HEK293 (cell line): ENCODE data around the gene COQ10A.

Experiments
- BCL11A ChIP-seq: fragments of 450-650 bp; formaldehyde crosslinking; IDR thresholded peaks from 2 replicates; pipeline ENCODE4 v1.5.1; 2016; ENCODE audit warnings: low read depth, missing biosample characterization, missing genetic modification characterization
- GLIS2 ChIP-seq: fragments of 450-650 bp; formaldehyde crosslinking; IDR thresholded peaks from 2 replicates; pipeline ENCODE4 v1.5.1; 2016; ENCODE audit warnings: missing biosample characterization, missing genetic modification characterization
- IKZF3 ChIP-seq: fragments of 450-650 bp; IDR thresholded peaks from 2 replicates; pipeline ENCODE4 v1.5.0; 2018; ENCODE audit warnings: missing biosample characterization, mild to moderate bottlenecking, missing genetic modification characterization, moderate library complexity
- KLF16 ChIP-seq: fragments of 450-650 bp; formaldehyde crosslinking; IDR thresholded peaks from 2 replicates; pipeline ENCODE4 v1.5.1; 2017; ENCODE audit warnings: missing biosample characterization, missing genetic modification characterization
- MZF1 ChIP-seq: fragments of 450-650 bp; formaldehyde crosslinking; IDR thresholded peaks from 2 replicates; pipeline ENCODE4 v1.5.1; 2017; ENCODE audit warnings: missing biosample characterization, missing genetic modification characterization, borderline replicate concordance
- PATZ1 ChIP-seq: fragments of 450-650 bp; formaldehyde crosslinking; IDR thresholded peaks from 2 replicates; pipeline ENCODE4 v1.5.1; 2016; ENCODE audit warnings: missing biosample characterization, missing genetic modification characterization
- PRDM10 ChIP-seq: fragments of 450-650 bp; formaldehyde crosslinking; IDR thresholded peaks from 2 replicates; pipeline ENCODE4 v1.5.1; 2016; ENCODE audit warnings: missing biosample characterization, missing genetic modification characterization
- SP2 ChIP-seq: fragments of 450-650 bp; formaldehyde crosslinking; IDR thresholded peaks from 2 replicates; pipeline ENCODE4 v1.5.1; 2016; ENCODE audit warnings: missing biosample characterization, missing genetic modification characterization
- TCF7L2 ChIP-seq: IDR thresholded peaks from 2 replicates; pipeline ENCODE4 v1.6.1; 2011; ENCODE audit warnings: low read depth, mild to moderate bottlenecking, inconsistent platforms, low read length, moderate library complexity, borderline replicate concordance
- TSHZ1 ChIP-seq: fragments of 450-650 bp; formaldehyde crosslinking; IDR thresholded peaks from 2 replicates; pipeline ENCODE4 v1.5.1; 2016; ENCODE audit warnings: missing biosample characterization, missing genetic modification characterization, borderline replicate concordance
- ZBTB17 ChIP-seq: fragments of 450-650 bp; formaldehyde crosslinking; IDR thresholded peaks from 2 replicates; pipeline ENCODE4 v1.5.1; 2016; ENCODE audit warnings: missing biosample characterization, missing genetic modification characterization
- ZEB2 ChIP-seq: fragments of 450-650 bp; formaldehyde crosslinking; IDR thresholded peaks from 2 replicates; pipeline ENCODE4 v1.5.1; 2016; ENCODE audit warnings: missing biosample characterization, missing genetic modification characterization
- ZNF112 ChIP-seq: fragments of 450-650 bp; formaldehyde crosslinking; IDR thresholded peaks from 2 replicates; pipeline ENCODE4 v1.5.0; 2017; ENCODE audit warnings: missing biosample characterization, missing genetic modification characterization
- ZNF132 ChIP-seq: fragments of 450-650 bp; formaldehyde crosslinking; IDR thresholded peaks from 2 replicates; pipeline ENCODE4 v1.5.1; 2017; ENCODE audit warnings: missing biosample characterization, missing genetic modification characterization, borderline replicate concordance
- ZNF202 ChIP-seq: fragments of 450-650 bp; formaldehyde crosslinking; IDR thresholded peaks from 2 replicates; pipeline ENCODE4 v1.5.1; 2016; ENCODE audit warnings: missing biosample characterization, missing genetic modification characterization, borderline replicate concordance
- ZNF280D ChIP-seq: fragments of 450-650 bp; formaldehyde crosslinking; IDR thresholded peaks from 2 replicates; pipeline ENCODE4 v1.5.1; 2016; ENCODE audit warnings: missing biosample characterization, missing genetic modification characterization
- ZNF433 ChIP-seq: fragments of 450-650 bp; formaldehyde crosslinking; IDR thresholded peaks from 2 replicates; pipeline ENCODE4 v1.5.1; 2016; ENCODE audit warnings: missing biosample characterization, missing genetic modification characterization, low read depth
- ZNF501 ChIP-seq: fragments of 450-650 bp; formaldehyde crosslinking; IDR thresholded peaks from 2 replicates; pipeline ENCODE4 v1.5.1; 2016; ENCODE audit warnings: missing biosample characterization, missing genetic modification characterization
- ZNF561 ChIP-seq: fragments of 450-650 bp; IDR thresholded peaks from 2 replicates; pipeline ENCODE4 v1.5.1; 2018; ENCODE audit warnings: missing biosample characterization, missing genetic modification characterization, borderline replicate concordance
- ZNF596 ChIP-seq: fragments of 450-650 bp; IDR thresholded peaks from 2 replicates; pipeline ENCODE4 v1.5.0; 2018; ENCODE audit warnings: missing biosample characterization, mild to moderate bottlenecking, missing genetic modification characterization, moderate library complexity
- ZNF610 ChIP-seq: fragments of 450-650 bp; formaldehyde crosslinking; IDR thresholded peaks from 2 replicates; pipeline ENCODE4 v1.5.1; 2016; ENCODE audit warnings: missing biosample characterization, missing genetic modification characterization, borderline replicate concordance
- ZNF658 ChIP-seq: fragments of 450-650 bp; formaldehyde crosslinking; IDR thresholded peaks from 2 replicates; pipeline ENCODE4; 2016; ENCODE audit warnings: missing biosample characterization, missing genetic modification characterization
- ZNF664 ChIP-seq: fragments of 450-650 bp; formaldehyde crosslinking; IDR thresholded peaks from 2 replicates; pipeline ENCODE4 v1.5.1; 2016; ENCODE audit warnings: missing biosample characterization, missing genetic modification characterization
- ZNF701 ChIP-seq: fragments of 450-650 bp; formaldehyde crosslinking; IDR thresholded peaks from 2 replicates; pipeline ENCODE4 v1.5.1; 2016; ENCODE audit warnings: missing biosample characterization, missing genetic modification characterization
- ZNF777 ChIP-seq: fragments of 450-650 bp; formaldehyde crosslinking; IDR thresholded peaks from 2 replicates; pipeline ENCODE4 v1.5.1; 2017; ENCODE audit warnings: missing biosample characterization, missing genetic modification characterization, borderline replicate concordance
- ZNF837 ChIP-seq: fragments of 450-650 bp; formaldehyde crosslinking; IDR thresholded peaks from 2 replicates; pipeline ENCODE4 v1.5.1; 2016; ENCODE audit warnings: missing biosample characterization, missing genetic modification characterization
- ZSCAN18 ChIP-seq: fragments of 450-650 bp; formaldehyde crosslinking; IDR thresholded peaks from 2 replicates; pipeline ENCODE4 v1.5.1; 2016; ENCODE audit warnings: missing biosample characterization, missing genetic modification characterization

The COQ10A gene

GRCh38 chr12:56257491-56258067 lies 9.2 kb upstream of the COQ10A start (continued):
- TF ChIP-seq ZSCAN18 (tag by site-specific recombination) (no peak), ZNF777 (tag by site-specific recombination) (no peak), ZNF664 (no peak), ZNF610 (tag by site-specific recombination) (no peak), BCL11A (no peak), ZBTB17 (tag by site-specific recombination) (peak; percentile 76), ZNF132 (tag by site-specific recombination) (no peak), PRDM10 (no peak), ZNF596 (no peak), ZNF701 (tag by site-specific recombination) (no peak), ZNF501 (tag by site-specific recombination) (no peak), KLF16 (tag by site-specific recombination) (no peak), TCF7L2 (no peak), TSHZ1 (tag by site-specific recombination) (no peak), ZNF837 (tag by site-specific recombination) (no peak), GLIS2 (tag by site-specific recombination) (no peak), ZNF280D (tag by site-specific recombination) (no peak), ZEB2 (tag by site-specific recombination) (0 out of 2 replicates have a peak, but pooled peaks have one; percentile 47), MZF1 (tag by site-specific recombination) (no peak), ZNF112 (tag by site-specific recombination) (no peak), SP2 (tag by site-specific recombination) (peak; percentile 16; the same call in 1 of the 2 replicates), PATZ1 (tag by site-specific recombination) (peak; percentile 39; the same call in 1 of the 2 replicates), IKZF3 (tag by site-specific recombination) (peak; percentile 30; the same call in 1 of the 2 replicates), ZNF433 (tag by site-specific recombination) (no peak), ZNF658 (tag by site-specific recombination) (no peak), ZNF561 (tag by site-specific recombination) (no peak), ZNF202 (tag by site-specific recombination) (no peak)
